Measurements from ENCODE around the gene WDR6.

GRCh38 chr3:49025005-49025792, 18.0 kb downstream of the WDR6 start:
- TF ChIP-seq POLR2AphosphoS5 (IDR thresholded peaks at IDR 0.05) = no peak
- TF ChIP-seq, protein P1, sequence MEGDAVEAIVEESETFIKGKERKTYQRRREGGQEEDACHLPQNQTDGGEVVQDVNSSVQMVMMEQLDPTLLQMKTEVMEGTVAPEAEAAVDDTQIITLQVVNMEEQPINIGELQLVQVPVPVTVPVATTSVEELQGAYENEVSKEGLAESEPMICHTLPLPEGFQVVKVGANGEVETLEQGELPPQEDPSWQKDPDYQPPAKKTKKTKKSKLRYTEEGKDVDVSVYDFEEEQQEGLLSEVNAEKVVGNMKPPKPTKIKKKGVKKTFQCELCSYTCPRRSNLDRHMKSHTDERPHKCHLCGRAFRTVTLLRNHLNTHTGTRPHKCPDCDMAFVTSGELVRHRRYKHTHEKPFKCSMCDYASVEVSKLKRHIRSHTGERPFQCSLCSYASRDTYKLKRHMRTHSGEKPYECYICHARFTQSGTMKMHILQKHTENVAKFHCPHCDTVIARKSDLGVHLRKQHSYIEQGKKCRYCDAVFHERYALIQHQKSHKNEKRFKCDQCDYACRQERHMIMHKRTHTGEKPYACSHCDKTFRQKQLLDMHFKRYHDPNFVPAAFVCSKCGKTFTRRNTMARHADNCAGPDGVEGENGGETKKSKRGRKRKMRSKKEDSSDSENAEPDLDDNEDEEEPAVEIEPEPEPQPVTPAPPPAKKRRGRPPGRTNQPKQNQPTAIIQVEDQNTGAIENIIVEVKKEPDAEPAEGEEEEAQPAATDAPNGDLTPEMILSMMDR (IDR thresholded peaks at IDR 0.05) = no peak

Measured in prostate gland (tissue), 2 donors.